Frontal cortex (tissue), 4 donors: ENCODE data around the gene ITGB3. TPM values are rescaled to one million over a fixed set of nuclear protein-coding genes. Genes with fewer than 3 reads are reported as not detected.
A peak's percentile ranks its signal among the peaks of the same experiment; 100 is the strongest.

ENCODE experiments used
- DNase-seq, 2 donors: peaks; one replicate each; pipeline ENCODE4 v3.0.0; 2012; ENCODE audit warnings: low spot score in 2 of 2
- FAIRE-seq: peaks from 2 replicates; lab custom pipeline; 2012; peaks lifted over from hg19 to GRCh38; lab: Jason Lieb, UNC
- total RNA-seq: library from RNA; depleted of rRNA; stranded (reverse); fragments of >200 nt; gene quantifications from one replicate; pipeline ENCODE4 v1.2.3, GENCODE V29; 2014
- donor health status: control.
- donor health status: control.
- donor health status: control.

The ITGB3 gene
- total RNA-seq, 1 donor from 2014 or later: 1.2 TPM

- DNase-seq (no peak), FAIRE-seq (no peak)
Measured at GRCh38 chr17:47270946-47271705, 17.5 kb downstream of the ITGB3 start.

GRCh38 chr17:47272491-47272890 is 18.9 kb downstream of the ITGB3 start:
- FAIRE-seq: no peak
- no peak for DNase-seq

GRCh38 chr17:47273245-47273644 is 19.6 kb downstream of the ITGB3 start:
- no peak for DNase-seq
- no peak for FAIRE-seq

DNA sequence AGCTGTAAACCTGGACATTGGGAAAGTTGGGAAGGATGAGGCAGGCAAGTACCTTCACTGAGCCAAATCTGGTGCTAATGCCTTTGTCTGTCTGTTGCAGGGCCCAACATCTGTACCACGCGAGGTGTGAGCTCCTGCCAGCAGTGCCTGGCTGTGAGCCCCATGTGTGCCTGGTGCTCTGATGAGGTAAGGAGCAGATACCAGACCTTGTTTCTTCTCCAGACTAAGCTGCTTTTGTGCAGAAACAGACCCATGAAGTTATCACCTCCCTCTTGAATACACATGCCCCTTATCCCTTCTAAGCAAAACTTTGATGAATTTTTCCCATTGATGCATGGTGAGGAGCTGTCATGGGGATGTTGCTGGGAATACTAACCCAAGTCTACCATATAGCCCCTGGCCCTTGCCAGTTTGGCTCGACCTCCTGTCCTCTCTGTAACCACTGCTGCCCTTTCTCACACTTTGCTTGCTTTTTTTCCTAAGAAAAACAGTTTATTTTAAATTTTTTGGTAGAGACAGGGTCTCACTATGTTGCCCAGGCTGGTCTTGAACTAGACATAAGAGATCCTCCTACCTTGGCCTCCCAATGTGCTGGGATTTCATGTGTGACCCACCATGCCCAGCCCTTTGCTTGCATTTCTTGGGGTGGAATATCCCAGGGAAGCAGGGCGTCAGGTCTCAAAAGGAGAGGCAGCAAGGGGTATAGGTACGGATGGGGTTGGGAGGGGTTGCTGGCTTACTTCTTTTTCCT is 20.9 kb downstream of the ITGB3 start:
- FAIRE-seq (no peak), DNase-seq (no peak)

DNA sequence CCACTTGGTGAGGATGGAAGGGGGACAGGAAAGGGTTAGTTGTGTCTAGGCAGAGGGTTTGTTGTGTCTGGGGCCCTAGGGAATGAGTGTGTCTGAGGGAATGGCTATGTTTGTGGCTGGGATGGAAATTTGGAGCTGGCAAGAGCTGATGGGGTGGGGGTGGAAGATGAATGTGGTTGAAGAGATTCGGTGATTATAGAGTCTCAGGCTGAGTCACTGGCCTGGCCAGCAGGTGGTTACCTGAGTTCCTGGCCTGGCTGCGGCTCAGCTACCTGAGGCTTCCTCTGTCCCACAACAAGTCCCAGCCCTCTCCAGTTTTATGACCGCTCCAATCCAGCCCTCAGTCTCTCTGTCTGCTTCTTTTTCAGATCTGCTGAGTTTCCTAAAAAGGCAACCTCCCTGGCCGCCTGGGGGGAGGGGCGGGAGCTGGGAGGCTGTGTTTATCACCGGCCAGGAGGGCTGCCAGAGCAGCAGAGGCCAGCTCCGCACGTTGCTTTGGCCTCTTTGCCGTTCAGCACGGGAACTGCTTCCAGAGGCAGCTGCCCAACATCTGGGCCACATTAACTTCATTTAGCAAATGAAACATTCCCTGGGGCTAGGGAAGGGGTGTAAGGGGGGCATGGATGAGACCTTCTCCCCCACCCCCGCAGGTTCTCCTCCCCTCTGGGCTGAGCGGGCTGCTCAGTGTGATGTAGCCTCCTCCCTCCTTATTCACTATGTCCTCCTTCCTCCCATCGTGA is 21.8 kb downstream of the ITGB3 start:
- DNase-seq (no peak), FAIRE-seq (no peak)

DNA sequence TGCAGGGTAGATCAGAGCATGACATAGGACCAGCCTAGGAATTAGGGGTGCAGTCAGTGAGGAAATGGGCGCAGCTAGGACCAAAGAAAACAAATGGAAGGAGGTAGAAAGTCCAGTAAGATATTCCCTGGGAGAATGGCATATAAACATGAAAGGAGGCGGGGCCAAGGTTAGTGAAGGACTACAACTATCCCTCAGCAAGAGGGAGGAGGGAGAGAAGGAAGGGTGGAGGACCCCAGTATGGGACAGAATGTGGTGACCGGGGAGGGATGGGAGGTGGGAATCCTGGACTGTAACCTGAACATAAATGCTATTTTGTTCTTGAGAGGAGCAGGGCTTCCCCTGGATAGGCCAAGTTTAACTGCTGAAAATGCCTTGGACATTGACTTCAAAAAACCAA is 22.8 kb downstream of the ITGB3 start:
- FAIRE-seq: no peak

DNA sequence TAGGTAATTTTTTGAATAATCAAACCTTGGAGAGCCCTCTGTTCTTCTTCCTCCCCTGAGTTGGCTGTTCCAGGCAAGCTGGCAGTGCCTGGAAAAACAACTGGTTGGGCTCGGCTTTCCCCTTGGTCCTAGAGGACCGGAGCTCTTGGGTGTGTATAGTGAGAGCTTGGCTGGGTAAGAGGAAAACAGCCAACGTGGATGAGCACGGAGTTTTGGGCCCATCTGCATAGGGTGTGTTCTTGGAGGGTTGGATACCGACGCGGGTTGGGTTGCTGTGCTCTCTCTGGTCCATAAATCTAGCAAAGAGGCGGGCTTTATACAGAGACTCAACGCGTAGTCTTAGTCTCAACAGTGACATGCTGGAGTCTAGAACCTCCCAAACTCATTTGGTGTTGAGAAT is 23.2 kb downstream of the ITGB3 start:
- FAIRE-seq: no peak
- DNase-seq: no peak

More for the DNA sequence above, 22.8 kb downstream of the ITGB3 start:
- no peak for DNase-seq

- DNase-seq: no peak
- FAIRE-seq: no peak
Measured at GRCh38 chr17:47277921-47278320, 24.3 kb downstream of the ITGB3 start.

DNA sequence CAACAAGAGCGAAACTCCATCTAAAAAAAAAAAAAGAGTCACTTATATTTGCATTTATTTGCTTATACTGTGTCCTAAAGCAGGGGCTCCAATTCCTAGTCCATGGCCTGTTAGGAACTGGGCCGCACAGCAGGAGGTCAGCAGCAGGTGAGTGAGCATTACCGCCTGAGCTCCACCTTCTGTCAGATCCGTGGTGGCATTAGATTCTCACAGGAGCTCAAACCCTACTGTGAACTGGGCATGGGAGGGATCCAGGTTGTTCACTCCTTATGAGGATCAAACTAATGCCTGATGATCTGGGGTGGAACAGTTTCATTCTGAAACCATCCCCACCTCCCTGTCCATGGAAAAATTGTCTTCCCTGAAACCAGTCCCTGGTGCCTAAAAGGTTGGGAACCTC is 24.9 kb downstream of the ITGB3 start:
- FAIRE-seq: no peak
- DNase-seq: no peak

DNA sequence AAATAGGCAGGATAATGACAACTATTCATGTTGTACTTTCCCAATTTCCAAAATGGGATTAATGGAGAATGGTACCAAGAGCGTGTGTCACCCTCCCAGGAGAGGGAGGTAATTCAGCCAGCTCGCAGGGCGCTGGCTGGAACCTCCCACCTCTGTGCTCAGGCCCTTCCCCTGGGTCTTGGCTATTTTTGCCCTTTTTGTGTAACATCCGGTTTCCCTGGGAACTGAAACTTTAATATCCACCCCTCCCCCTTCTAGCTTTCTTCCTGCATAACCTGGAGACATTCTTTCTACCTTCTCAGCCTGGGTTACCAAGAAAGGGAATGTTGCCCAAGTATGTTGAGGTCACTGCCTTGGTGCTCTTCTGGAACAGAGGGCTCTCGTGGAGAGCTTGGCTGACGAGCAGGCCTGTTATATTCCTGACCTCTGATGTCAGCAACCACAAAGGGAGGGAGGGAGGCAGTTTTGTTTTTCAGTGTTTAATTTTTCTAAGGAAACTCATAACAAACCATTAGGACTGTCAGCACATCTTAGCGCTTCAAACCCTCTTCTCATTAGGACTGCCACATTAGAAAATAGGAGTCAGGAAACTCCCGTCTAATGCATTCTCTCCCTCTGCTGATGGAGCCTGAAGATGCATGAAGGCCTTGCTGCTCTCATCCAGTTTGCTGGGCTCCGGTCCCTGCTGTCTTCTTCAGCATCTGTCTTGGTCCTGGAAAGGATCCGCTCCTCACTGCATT is 25.6 kb downstream of the ITGB3 start:
- FAIRE-seq: no peak
- peak in 1 of 2 donors; percentile 43 for DNase-seq

GRCh38 chr17:47280072-47280811 is 26.6 kb downstream of the ITGB3 start:
- FAIRE-seq (no peak), DNase-seq (no peak)

DNA sequence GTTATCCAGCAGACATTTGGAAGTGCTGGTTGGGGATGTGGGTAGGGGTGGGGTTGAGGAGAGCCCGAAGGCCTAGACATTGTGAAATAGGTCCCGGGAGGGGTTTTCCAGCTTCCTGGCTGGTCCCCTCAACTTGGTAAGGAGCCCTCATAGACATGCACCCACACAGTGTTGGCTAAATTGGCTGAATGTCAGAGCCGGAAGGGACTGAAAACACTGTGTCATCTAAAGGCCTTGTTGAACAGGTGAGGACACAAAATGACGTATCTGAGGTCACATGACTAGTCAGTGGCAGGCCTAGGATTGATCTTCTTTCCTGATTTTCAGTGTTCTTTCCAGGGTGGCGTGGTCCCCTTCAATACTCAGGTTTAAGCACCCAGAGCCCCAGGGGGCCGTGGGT is 27.6 kb downstream of the ITGB3 start:
- FAIRE-seq: no peak
- no peak for DNase-seq

- FAIRE-seq (no peak), DNase-seq (no peak)
Measured at GRCh38 chr17:47285003-47285402, 31.4 kb downstream of the ITGB3 start.

DNA sequence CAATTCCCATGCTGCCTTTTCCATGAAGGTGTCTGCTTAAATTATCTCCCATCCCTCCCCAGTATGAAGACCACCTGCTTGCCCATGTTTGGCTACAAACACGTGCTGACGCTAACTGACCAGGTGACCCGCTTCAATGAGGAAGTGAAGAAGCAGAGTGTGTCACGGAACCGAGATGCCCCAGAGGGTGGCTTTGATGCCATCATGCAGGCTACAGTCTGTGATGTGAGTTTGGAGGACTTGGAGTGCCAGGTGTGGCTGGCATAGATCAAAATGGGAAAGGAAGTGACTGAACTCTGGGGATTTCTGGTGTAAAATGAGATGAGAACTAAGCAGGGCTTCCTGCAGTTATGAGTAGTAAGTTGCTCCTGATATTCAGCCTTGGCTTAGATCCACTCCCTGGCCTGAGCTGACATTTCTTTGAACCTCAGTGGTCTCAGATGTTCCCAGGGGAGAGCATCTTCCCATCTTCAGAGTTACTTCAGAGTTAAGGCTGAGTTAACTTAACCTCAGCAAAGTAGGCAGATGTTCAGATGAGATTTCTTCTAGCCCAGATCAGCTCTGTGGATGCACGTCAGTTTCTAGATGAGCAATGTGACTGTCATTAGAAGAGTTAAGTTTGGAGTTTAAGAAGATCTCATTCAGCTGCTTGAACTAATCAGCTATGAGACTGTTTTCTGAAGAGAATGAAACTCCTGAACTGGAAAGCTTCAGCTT is 32.7 kb downstream of the ITGB3 start:
- no peak for DNase-seq
- FAIRE-seq: no peak

DNA sequence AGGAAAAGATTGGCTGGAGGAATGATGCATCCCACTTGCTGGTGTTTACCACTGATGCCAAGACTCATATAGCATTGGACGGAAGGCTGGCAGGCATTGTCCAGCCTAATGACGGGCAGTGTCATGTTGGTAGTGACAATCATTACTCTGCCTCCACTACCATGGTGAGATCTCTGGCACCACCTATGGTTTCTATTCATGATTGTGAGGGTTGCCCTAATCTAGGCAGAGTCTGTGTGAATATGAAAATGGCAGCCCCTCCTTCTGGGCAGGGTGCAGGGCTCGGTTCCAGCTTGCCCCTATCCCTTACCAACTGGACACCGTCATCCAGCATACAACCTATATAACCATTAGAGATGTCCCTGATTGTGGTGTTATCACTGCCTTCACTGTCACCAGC is 33.4 kb downstream of the ITGB3 start:
- DNase-seq: no peak
- FAIRE-seq: no peak

DNA sequence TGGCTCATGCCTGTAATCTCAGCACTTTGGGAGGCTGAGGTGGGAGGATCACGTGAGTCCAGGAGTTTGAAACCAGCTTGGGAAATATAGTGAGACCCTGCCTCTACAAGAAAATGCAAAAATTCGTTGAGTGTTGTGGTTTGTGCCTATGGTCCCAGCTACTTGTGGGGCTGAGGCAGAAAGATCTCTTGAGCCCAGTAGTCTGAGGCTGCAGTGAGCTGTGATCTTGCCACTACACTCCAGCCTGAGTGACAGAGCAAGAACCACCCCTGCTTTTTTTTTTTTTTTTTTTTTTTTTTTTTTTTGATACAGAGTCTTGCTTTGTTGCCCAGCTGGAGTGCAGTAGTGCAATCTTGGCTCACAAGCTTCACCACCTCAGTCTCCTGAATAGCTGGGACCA is 34.0 kb downstream of the ITGB3 start:
- FAIRE-seq: no peak
- no peak for DNase-seq

DNA sequence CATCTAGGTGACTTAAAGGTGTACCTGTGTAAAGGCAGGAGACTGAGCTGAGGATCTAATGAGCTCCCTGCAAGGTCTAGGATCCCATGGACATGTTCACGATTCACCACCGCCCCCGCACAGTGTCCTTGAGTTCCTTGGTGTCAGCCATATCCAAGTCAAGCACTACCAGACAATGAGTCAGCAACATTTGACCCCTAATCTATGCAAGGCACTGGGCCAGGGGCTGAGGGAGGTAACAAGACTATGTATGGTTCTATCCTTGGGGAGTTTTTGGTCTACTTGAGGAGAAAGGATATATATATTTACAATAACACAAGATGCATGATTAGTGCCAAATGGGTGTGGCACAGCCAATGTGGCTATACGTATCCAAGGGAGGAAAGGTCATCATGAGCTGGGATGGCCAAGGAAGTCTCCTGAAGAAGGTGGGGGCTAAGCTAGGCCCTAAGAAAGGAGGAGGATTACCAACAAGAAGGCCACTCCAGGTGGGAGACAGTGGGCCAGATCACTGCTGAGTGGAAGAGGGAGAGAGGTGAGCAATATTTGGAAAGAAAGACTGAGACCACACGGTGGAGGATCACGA is 35.0 kb downstream of the ITGB3 start:
- FAIRE-seq: no peak
- DNase-seq: no peak

DNA sequence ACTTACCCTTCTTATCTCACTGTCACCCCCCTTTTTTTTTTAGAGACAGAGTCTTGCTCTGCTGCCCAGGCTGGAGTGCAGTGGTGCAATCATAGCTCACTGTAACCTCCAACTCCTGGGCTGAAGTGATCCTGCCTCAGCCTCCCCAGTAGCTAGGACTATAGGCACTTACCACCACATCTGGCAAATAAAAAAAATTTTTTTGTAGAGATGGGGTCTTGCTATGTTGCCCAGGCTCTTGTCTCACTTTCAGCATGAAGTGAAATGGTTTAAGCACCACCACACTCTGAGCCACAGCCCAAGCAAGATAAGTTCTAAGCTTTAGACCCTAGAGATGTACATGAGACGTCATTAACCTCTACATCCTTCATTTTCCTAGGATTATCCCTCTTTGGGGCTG is 35.7 kb downstream of the ITGB3 start:
- DNase-seq: no peak
- FAIRE-seq: no peak

DNA sequence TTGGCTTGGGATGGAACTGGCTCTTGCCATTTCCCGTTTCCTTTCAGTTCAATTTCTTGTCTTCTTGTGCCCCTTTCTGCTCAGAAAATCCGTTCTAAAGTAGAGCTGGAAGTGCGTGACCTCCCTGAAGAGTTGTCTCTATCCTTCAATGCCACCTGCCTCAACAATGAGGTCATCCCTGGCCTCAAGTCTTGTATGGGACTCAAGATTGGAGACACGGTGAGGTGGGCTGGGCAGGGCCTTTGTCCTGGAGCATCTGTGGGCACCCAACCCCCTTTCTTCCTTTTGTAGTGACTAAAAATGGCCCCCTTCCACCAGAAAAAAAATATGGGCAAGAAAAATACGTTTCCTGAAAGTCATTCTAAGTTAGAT is 37.2 kb downstream of the ITGB3 start:
- DNase-seq (no peak), FAIRE-seq (no peak)
